Pancreas (tissue), 10 donors: Measurements from ENCODE around the gene CERT1. TPM values are rescaled to one million over a fixed set of nuclear protein-coding genes. Genes with fewer than 3 reads are reported as not detected.
"Not testable (repeated sequence)": the region's sequence is repeated elsewhere in the genome, so short reads cannot be mapped to it uniquely, and the experiment has no call there.

Experiments
- ATAC-seq, 4 donors: fragments of 200-7000 bp; cut with Tn5 transposase; one replicate each; pipeline versions ENCODE4 v1.8.0 to v1.9.1; 2020; ENCODE audit warnings: mild to moderate bottlenecking in 4 of 4, moderate library complexity in 4 of 4
- DNase-seq, 6 donors: peaks; one replicate each; pipeline ENCODE4 v3.0.0-alpha.2; 2020
- FAIRE-seq: peaks from 2 replicates; lab custom pipeline; 2012; peaks lifted over from hg19 to GRCh38; lab: Jason Lieb, UNC
- H3K27ac ChIP-seq, 4 donors: fragments of 200-600 bp; sonication (generic); 1 replicate in 3 of 4; 2 replicates in 1 of 4; pipeline versions ENCODE4 v1.5.0 to v1.8.0; 2020
- H3K27me3 ChIP-seq, 4 donors: fragments of 200-600 bp; one replicate each; pipeline ENCODE4 v1.8.0; 2021
- H3K36me3 ChIP-seq, 3 donors: fragments of 200-600 bp; sonication (generic) in 1 of 3; one replicate each; pipeline versions ENCODE4 v1.5.0 to v1.8.0; 2020 to 2021
- H3K4me1 ChIP-seq, 3 donors: fragments of 200-600 bp; one replicate each; pipeline ENCODE4 v1.8.0; 2021
- H3K4me3 ChIP-seq, 4 donors: fragments of 200-600 bp; sonication (generic) in 2 of 4; one replicate each; pipeline versions ENCODE4 v1.5.0 to v1.8.0; 2020 to 2021
- H3K9me3 ChIP-seq, 4 donors: fragments of 200-600 bp; one replicate each; pipeline ENCODE4 v1.8.0; 2021
- CTCF ChIP-seq, 4 donors: fragments of 200-600 bp; sonication (generic) in 3 of 4; IDR thresholded peaks; one replicate each; pipeline versions ENCODE4 v1.5.0 to v1.8.0; 2021; ENCODE audit warnings: antibody characterized with exemption in 4 of 4
- WGBS, 2 donors: extraction: QIAGEN DNeasy Blood & Tissue Kit; methylation state at CpG; one replicate each; pipeline ENCODE4 v1.1.7; 2013; 5-methylcytosine and 5-hydroxymethylcytosine counted together
- intact Hi-C, 3 donors: fragments of 100-400 bp; cut with DNase I; formaldehyde crosslinking; loops; one replicate each; pipeline versions ENCODE4 v1.11.1 to v1.14.2; 2022
- polyA plus RNA-seq, 2 donors: library from polyadenylated mRNA; stranded (reverse); fragments of 200-250 nt; gene quantifications; one replicate each; pipeline ENCODE4 v1.2.3, GENCODE V29; 2013
- total RNA-seq, 6 donors: library from RNA; stranded (reverse); fragmentation: NEBNext Ultra II Directional in 4 of 6; extraction: Animal tissue kit (Norgen Biotek cat#: 25700) in 4 of 6; gene quantifications; one replicate each; pipeline versions ENCODE4 v1.2.1 to v1.2.4, GENCODE V29; 2021 to 2023
- donor health status: healthy with polysubstance abuse.
- donor health status: DM: no; HTN: no; CAD: no; lungs with moderate emphysema.
- donor health status: DM: no; HTN: no; CAD: no.
- donor health status: control.
- donor health status: control.
- donor health status: Bipolar disorder and iron deficiency.
- donor health status: DM: yes; HTN: yes; CAD: no.
- donor health status: DM: no; HTN: no; CAD: no.
- donor health status: DM: no; HTN: no; CAD: no.
- donor health status: DM: yes; HTN: yes; CAD: no.

Gene CERT1
- total RNA-seq (10 to 100 TPM; 10.2 to 22.7 (median 13.5) TPM), polyA plus RNA-seq (1 to 10 TPM; 6.2 to 8.7 TPM)

GRCh38 chr5:75511435-75512382 is at the start of gene CERT1, which contains the start of gene POLK:
Gene CERT1, minus strand, starts transcription at chr5:75511629. Its CDS starts 422 bp downstream, at chr5:75511207.
Gene POLK, plus strand, starts transcription at chr5:75511891.
- peak within 1 kb of the TSS; percentile 73 to 93 (median 84) for H3K27ac ChIP-seq
- peak; percentile 92 to 96 (median 94) for ATAC-seq
- H3K27me3 ChIP-seq, result no peaks in the 10 kb centered on the region
- H3K4me1 ChIP-seq, result peaks cover 13 to 29% (median 13%) of the 10 kb centered on the region in 3 donors
- H3K9me3 ChIP-seq, result no peaks in the 10 kb centered on the region
- DNase-seq, result peak; percentile 91 to 99 (median 98)
- no peak for TF ChIP-seq CTCF (IDR thresholded peaks at IDR 0.05)
- peak; percentile 49 for FAIRE-seq
- peak within 1 kb of the TSS; percentile 67 to 85 (median 80) for H3K4me3 ChIP-seq
- WGBS, 2 donors, result 1% methylated on average over 52 to 71 of the region's 71 CpGs
- no peaks in the 10 kb centered on the region for H3K36me3 ChIP-seq
- intact Hi-C loops, result no loop called here

GRCh38 chr5:75560655-75561054 is 49.2 kb upstream of the CERT1 start:
- H3K4me3 ChIP-seq, intact Hi-C loops, DNase-seq, H3K4me1 ChIP-seq, H3K27me3 ChIP-seq, FAIRE-seq, H3K36me3 ChIP-seq, H3K27ac ChIP-seq, H3K9me3 ChIP-seq, ATAC-seq: not testable (repeated sequence)
- 96 to 100% methylated on average over 1 of the region's 1 CpG for WGBS, 2 donors

GRCh38 chr5:75558981-75559632 is 47.7 kb upstream of the CERT1 start:
- intact Hi-C loops, result no loop called here
- H3K9me3 ChIP-seq, result no peaks in the 10 kb centered on the region
- no peak overlapping the region for H3K27ac ChIP-seq
- no peak for DNase-seq
- no peaks in the 10 kb centered on the region for H3K36me3 ChIP-seq
- H3K4me3 ChIP-seq, result no peak overlapping the region
- TF ChIP-seq CTCF (IDR thresholded peaks at IDR 0.05), result no peak
- no peaks in the 10 kb centered on the region for H3K27me3 ChIP-seq
- 83 to 86% methylated on average over 4 of the region's 4 CpGs for WGBS, 2 donors
- H3K4me1 ChIP-seq, result no peaks in the 10 kb centered on the region
- no peak for ATAC-seq
- FAIRE-seq, result no peak

- no peaks in the 10 kb centered on the region for H3K27me3 ChIP-seq
- peaks cover 0 to 5% (median 2%) of the 10 kb centered on the region in 3 donors for H3K36me3 ChIP-seq
- H3K9me3 ChIP-seq, result no peaks in the 10 kb centered on the region
- no peak overlapping the region for H3K4me3 ChIP-seq
- peaks cover 0 to 4% (median 0%) of the 10 kb centered on the region in 3 donors for H3K4me1 ChIP-seq
- WGBS, 2 donors, result 92 to 100% methylated on average over 1 of the region's 1 CpG
- TF ChIP-seq CTCF (IDR thresholded peaks at IDR 0.05), result no peak
- ATAC-seq (no peak), DNase-seq (no peak), FAIRE-seq (no peak)
- intact Hi-C loops, result no loop called here
- H3K27ac ChIP-seq, result no peak overlapping the region
Observed at GRCh38 chr5:75558221-75558620, 46.8 kb upstream of the CERT1 start.

GRCh38 chr5:75553358-75553757 is 41.9 kb upstream of the CERT1 start:
- H3K4me3 ChIP-seq, result no peak overlapping the region
- WGBS, 2 donors, result 71 to 77% methylated on average over 1 of the region's 1 CpG
- no peaks in the 10 kb centered on the region for H3K9me3 ChIP-seq
- H3K27ac ChIP-seq, result no peak overlapping the region
- H3K4me1 ChIP-seq, result peaks cover 0 to 5% (median 0%) of the 10 kb centered on the region in 3 donors
- ATAC-seq (no peak), FAIRE-seq (no peak), DNase-seq (no peak)
- intact Hi-C loops, result no loop called here
- no peaks in the 10 kb centered on the region for H3K27me3 ChIP-seq
- TF ChIP-seq CTCF (IDR thresholded peaks at IDR 0.05), result no peak
- peaks cover 0 to 12% (median 6%) of the 10 kb centered on the region in 3 donors for H3K36me3 ChIP-seq
